Liver (tissue), 3 donors: Measurements from ENCODE around the gene SLC6A11.

Experiments
- EGR1 ChIP-seq, 2 donors: IDR thresholded peaks; 2 replicates each; pipeline ENCODE4 v1.6.1; 2016 to 2018; ENCODE audit warnings: antibody characterized with exemption in 2 of 2, low read depth in 2 of 2
- JUND ChIP-seq, 2 donors: IDR thresholded peaks; 2 replicates each; pipeline ENCODE4 v1.6.1; 2016; ENCODE audit warnings: antibody characterized with exemption in 2 of 2
- TF ChIP-seq, protein P1 (sequence below): IDR thresholded peaks from 2 replicates; pipeline ENCODE4 v1.6.1; 2016; ENCODE audit warnings: antibody characterized with exemption
- TF ChIP-seq, protein P2 (sequence below): fragments of 150-350 bp; IDR thresholded peaks from 2 replicates; pipeline ENCODE4 v1.5.1; 2017; ENCODE audit warnings: improper control_type of control experiment, low read depth, low read length; ENCODE audit not compliant: missing input control
- TF ChIP-seq, protein P3 (sequence below): IDR thresholded peaks from 2 replicates; pipeline ENCODE4 v1.6.1; 2016; ENCODE audit warnings: antibody characterized with exemption, mild to moderate bottlenecking
- TF ChIP-seq, protein P4 (sequence below): IDR thresholded peaks from 2 replicates; pipeline ENCODE4 v1.6.1; 2016; ENCODE audit warnings: antibody characterized with exemption
- donor health status: healthy.
- donor health status: healthy.

DNA sequence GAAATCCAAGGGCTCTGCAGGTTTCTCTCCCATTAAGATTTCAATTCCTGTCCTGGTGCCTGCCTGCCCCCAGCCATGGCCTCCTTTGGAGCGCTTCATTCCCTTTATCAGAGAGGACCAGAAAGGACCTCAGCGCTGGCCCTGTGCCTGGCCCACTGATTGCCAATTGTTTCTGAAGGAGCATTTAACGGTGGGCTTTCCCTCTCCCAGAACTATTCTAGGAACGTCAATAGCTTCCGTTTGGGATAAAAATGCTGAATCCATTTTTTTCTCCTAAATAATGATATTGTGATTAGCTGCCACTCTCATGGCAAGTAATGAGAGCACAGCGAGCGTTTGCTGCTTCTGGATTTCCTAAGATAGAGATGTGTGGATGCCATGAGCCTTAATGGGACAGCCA lies 164.3 kb downstream of the SLC6A11 start:
- TF ChIP-seq, protein P1, sequence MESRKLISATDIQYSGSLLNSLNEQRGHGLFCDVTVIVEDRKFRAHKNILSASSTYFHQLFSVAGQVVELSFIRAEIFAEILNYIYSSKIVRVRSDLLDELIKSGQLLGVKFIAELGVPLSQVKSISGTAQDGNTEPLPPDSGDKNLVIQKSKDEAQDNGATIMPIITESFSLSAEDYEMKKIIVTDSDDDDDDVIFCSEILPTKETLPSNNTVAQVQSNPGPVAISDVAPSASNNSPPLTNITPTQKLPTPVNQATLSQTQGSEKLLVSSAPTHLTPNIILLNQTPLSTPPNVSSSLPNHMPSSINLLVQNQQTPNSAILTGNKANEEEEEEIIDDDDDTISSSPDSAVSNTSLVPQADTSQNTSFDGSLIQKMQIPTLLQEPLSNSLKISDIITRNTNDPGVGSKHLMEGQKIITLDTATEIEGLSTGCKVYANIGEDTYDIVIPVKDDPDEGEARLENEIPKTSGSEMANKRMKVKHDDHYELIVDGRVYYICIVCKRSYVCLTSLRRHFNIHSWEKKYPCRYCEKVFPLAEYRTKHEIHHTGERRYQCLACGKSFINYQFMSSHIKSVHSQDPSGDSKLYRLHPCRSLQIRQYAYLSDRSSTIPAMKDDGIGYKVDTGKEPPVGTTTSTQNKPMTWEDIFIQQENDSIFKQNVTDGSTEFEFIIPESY, result no peak
- TF ChIP-seq, protein P2, sequence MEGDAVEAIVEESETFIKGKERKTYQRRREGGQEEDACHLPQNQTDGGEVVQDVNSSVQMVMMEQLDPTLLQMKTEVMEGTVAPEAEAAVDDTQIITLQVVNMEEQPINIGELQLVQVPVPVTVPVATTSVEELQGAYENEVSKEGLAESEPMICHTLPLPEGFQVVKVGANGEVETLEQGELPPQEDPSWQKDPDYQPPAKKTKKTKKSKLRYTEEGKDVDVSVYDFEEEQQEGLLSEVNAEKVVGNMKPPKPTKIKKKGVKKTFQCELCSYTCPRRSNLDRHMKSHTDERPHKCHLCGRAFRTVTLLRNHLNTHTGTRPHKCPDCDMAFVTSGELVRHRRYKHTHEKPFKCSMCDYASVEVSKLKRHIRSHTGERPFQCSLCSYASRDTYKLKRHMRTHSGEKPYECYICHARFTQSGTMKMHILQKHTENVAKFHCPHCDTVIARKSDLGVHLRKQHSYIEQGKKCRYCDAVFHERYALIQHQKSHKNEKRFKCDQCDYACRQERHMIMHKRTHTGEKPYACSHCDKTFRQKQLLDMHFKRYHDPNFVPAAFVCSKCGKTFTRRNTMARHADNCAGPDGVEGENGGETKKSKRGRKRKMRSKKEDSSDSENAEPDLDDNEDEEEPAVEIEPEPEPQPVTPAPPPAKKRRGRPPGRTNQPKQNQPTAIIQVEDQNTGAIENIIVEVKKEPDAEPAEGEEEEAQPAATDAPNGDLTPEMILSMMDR, result no peak
- TF ChIP-seq, protein P3, sequence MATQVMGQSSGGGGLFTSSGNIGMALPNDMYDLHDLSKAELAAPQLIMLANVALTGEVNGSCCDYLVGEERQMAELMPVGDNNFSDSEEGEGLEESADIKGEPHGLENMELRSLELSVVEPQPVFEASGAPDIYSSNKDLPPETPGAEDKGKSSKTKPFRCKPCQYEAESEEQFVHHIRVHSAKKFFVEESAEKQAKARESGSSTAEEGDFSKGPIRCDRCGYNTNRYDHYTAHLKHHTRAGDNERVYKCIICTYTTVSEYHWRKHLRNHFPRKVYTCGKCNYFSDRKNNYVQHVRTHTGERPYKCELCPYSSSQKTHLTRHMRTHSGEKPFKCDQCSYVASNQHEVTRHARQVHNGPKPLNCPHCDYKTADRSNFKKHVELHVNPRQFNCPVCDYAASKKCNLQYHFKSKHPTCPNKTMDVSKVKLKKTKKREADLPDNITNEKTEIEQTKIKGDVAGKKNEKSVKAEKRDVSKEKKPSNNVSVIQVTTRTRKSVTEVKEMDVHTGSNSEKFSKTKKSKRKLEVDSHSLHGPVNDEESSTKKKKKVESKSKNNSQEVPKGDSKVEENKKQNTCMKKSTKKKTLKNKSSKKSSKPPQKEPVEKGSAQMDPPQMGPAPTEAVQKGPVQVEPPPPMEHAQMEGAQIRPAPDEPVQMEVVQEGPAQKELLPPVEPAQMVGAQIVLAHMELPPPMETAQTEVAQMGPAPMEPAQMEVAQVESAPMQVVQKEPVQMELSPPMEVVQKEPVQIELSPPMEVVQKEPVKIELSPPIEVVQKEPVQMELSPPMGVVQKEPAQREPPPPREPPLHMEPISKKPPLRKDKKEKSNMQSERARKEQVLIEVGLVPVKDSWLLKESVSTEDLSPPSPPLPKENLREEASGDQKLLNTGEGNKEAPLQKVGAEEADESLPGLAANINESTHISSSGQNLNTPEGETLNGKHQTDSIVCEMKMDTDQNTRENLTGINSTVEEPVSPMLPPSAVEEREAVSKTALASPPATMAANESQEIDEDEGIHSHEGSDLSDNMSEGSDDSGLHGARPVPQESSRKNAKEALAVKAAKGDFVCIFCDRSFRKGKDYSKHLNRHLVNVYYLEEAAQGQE, result no peak
- TF ChIP-seq EGR1 (IDR thresholded peaks at IDR 0.05; ENCODE audit: low read depth in 2 of 2) (no peak), JUND (IDR thresholded peaks at IDR 0.05) (no peak)
- TF ChIP-seq, protein P4, sequence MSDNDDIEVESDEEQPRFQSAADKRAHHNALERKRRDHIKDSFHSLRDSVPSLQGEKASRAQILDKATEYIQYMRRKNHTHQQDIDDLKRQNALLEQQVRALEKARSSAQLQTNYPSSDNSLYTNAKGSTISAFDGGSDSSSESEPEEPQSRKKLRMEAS, result no peak
